ENCODE measurements around the gene C1GALT1. TPM values are rescaled to one million over a fixed set of nuclear protein-coding genes. Genes with fewer than 3 reads are reported as not detected.
"Not testable (repeated sequence)": the region's sequence is repeated elsewhere in the genome, so short reads cannot be mapped to it uniquely, and the experiment has no call there.

Gene C1GALT1
- total RNA-seq, 4 donors from 2014 or later = 26.8 to 45.9 (median 29.4) TPM

DNA sequence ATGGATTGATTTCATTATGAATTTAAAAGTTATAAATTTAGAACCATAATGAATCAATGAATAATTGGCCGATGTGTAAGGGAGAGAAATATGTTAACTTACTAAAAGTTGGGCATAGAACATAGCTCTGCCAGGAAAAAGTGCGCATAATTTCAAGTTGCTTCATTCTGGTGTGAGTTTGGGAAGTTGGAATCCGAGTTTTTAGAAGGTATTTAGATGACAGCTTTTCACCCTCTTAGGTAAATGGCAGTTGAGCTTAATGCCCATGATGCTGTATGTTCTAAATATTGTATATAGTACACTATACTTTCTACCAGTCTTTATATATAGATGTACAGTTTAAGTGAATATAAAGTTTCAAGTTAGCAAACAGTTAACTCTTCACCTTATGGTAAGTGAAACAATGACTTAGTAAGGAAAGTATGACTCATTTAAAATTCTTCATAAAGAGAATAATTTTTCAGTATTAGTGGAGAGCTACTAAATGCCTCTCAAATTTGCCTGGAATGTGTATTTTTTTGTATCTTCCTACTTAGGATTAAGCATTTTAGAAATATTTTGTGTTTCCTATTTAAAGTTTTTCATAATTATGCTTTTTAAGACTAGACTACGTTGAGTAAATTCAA is 1.6 kb downstream of the C1GALT1 start:
- 41 to 46% methylated on average over 4 of the region's 4 CpGs for WGBS, 2 donors
- DNase-seq (ENCODE audit: low spot score in 2 of 2) = no peak
- no peak overlapping the region for H3K4me3 ChIP-seq (ENCODE audit: low read depth, poor library complexity, severe bottlenecking)
- intact Hi-C loops (cut with DNase I; ENCODE audit: low total_unique reads) = no loop called here
- TF ChIP-seq, protein P1, sequence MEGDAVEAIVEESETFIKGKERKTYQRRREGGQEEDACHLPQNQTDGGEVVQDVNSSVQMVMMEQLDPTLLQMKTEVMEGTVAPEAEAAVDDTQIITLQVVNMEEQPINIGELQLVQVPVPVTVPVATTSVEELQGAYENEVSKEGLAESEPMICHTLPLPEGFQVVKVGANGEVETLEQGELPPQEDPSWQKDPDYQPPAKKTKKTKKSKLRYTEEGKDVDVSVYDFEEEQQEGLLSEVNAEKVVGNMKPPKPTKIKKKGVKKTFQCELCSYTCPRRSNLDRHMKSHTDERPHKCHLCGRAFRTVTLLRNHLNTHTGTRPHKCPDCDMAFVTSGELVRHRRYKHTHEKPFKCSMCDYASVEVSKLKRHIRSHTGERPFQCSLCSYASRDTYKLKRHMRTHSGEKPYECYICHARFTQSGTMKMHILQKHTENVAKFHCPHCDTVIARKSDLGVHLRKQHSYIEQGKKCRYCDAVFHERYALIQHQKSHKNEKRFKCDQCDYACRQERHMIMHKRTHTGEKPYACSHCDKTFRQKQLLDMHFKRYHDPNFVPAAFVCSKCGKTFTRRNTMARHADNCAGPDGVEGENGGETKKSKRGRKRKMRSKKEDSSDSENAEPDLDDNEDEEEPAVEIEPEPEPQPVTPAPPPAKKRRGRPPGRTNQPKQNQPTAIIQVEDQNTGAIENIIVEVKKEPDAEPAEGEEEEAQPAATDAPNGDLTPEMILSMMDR (IDR thresholded peaks at IDR 0.05) = no peak
- no peak for TF ChIP-seq POLR2A (IDR thresholded peaks at IDR 0.05)

DNA sequence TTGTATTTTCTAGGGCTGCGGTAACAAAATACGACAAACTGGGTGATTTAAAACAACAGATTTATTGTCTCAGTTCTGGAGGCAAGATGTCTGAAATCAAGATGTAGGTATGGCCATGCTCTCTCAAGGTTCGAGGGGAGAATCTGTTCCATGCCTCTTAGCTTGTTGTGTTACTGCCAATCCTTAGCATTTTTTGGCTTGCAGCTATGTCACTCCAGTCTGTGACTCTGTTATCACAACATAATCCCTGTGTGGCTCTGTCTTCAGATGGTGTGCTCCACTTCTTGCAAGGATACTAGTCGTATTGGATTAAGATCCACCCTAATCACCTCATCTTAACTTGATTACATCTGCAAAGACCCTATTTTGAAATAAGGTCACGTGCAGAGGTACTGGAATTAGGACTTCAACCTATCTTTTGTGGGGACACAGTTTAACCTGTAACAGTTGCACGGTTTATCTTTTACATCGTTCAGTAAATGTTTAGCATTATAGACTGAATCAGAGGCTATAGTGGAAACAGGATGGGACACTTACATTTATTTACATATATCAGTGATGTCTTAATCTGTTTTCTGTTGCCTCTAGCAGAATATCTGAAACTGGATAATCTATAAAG is 3.1 kb downstream of the C1GALT1 start:
- intact Hi-C loops (cut with DNase I; ENCODE audit: low total_unique reads) = no loop called here
- no peak for DNase-seq (ENCODE audit: low spot score in 2 of 2)
- TF ChIP-seq, protein P1 (IDR thresholded peaks at IDR 0.05) = no peak
- no peak for TF ChIP-seq POLR2A (IDR thresholded peaks at IDR 0.05)
- WGBS, 2 donors = 69 to 74% methylated on average over 7 of the region's 7 CpGs
- H3K4me3 ChIP-seq (ENCODE audit: low read depth, poor library complexity, severe bottlenecking) = no peak overlapping the region

DNA sequence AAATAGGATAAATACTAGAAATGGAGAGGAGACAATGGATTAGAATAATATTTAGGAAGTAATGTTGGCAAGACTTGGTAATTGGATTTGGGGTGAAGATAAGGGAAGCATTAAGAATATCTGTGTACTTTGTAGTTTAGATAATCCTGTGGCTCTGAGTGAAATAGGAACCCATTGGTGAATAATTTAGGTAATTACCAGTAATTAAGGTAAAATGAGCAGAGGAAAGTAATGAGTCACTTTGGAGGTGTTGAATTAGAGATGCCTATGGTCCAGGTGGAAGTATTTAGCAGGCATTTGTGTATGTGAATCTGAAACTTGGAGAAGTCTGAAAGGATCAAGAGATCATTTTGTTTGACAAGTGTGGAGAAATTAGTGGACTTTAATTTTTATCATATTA is 5.7 kb downstream of the C1GALT1 start:
- H3K4me3 ChIP-seq (ENCODE audit: low read depth, poor library complexity, severe bottlenecking) = no peak overlapping the region
- DNase-seq (ENCODE audit: low spot score in 2 of 2) = no peak
- intact Hi-C loops (cut with DNase I; ENCODE audit: low total_unique reads) = no loop called here
- TF ChIP-seq POLR2A (IDR thresholded peaks at IDR 0.05) = no peak
- TF ChIP-seq, protein P1 (IDR thresholded peaks at IDR 0.05) = no peak

DNA sequence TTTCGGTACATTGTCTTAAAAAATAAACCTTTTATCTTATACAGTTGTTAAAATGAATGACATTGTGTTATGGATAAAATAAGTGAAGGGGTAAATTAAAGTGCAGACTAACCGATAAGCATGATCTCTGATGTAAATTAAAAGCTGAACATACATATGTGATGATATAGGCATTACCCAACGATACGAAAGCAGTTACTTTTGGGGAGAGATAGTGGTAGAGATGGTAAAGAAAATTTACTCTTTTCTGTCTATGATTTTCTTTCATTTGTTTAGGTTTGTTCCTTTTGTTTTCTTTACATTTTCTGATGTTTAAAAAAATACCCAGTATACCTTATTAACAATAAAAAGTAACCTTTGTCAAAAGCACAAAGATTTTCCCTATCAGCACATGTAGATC is 6.4 kb downstream of the C1GALT1 start:
- 85 to 91% methylated on average over 4 of the region's 4 CpGs for WGBS, 2 donors
- no peak for DNase-seq (ENCODE audit: low spot score in 2 of 2)
- H3K4me3 ChIP-seq (ENCODE audit: low read depth, poor library complexity, severe bottlenecking) = no peak overlapping the region
- TF ChIP-seq, protein P1 (IDR thresholded peaks at IDR 0.05) = no peak
- no peak for TF ChIP-seq POLR2A (IDR thresholded peaks at IDR 0.05)
- intact Hi-C loops (cut with DNase I; ENCODE audit: low total_unique reads) = no loop called here

DNA sequence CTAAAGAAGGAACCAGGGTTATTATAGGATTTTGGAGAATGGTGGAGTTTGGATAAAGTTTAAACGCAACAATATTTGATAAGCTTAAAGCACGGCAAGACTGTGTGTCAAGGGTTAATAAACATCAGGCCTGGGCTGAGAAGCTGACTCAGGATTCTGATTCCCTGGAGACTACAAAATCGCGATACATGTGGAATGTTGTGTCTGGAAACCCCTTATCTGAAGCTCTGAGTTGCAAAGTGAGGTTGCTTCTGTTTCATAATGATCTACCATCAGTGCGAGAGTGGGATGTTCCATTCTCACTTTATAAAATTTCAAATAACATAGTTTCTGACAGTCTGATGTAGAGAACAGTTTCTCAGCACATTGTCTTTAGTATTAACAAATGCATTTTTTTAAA is 7.8 kb downstream of the C1GALT1 start:
- 46 to 49% methylated on average over 5 of the region's 5 CpGs for WGBS, 2 donors
- no peak for DNase-seq (ENCODE audit: low spot score in 2 of 2)
- TF ChIP-seq POLR2A (IDR thresholded peaks at IDR 0.05) = no peak
- TF ChIP-seq, protein P1 (IDR thresholded peaks at IDR 0.05) = no peak

DNA sequence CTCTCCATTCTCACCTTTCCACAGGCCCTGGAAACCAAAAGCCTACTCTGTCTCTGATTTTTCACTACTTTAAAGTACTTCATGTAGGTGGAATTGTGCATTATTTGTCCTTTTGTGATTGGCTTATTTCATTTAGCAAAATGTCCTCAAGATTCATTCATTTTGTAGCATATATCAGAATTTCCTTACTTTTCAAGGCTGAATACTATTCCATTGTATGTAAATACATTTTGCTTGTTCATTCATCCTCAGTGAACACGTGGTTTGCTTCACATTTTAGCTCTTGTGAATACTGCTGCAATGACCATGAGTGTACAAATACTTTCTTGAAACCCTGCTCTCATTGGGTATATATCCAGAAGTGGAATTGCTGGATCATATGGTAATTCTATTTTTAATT is 8.8 kb downstream of the C1GALT1 start:
- TF ChIP-seq, protein P1 (IDR thresholded peaks at IDR 0.05) = no peak
- no peak for TF ChIP-seq POLR2A (IDR thresholded peaks at IDR 0.05)

More for the DNA sequence above, 7.8 kb downstream of the C1GALT1 start:
- intact Hi-C loops (cut with DNase I; ENCODE audit: low total_unique reads) = no loop called here
- no peak overlapping the region for H3K4me3 ChIP-seq (ENCODE audit: low read depth, poor library complexity, severe bottlenecking)

DNA sequence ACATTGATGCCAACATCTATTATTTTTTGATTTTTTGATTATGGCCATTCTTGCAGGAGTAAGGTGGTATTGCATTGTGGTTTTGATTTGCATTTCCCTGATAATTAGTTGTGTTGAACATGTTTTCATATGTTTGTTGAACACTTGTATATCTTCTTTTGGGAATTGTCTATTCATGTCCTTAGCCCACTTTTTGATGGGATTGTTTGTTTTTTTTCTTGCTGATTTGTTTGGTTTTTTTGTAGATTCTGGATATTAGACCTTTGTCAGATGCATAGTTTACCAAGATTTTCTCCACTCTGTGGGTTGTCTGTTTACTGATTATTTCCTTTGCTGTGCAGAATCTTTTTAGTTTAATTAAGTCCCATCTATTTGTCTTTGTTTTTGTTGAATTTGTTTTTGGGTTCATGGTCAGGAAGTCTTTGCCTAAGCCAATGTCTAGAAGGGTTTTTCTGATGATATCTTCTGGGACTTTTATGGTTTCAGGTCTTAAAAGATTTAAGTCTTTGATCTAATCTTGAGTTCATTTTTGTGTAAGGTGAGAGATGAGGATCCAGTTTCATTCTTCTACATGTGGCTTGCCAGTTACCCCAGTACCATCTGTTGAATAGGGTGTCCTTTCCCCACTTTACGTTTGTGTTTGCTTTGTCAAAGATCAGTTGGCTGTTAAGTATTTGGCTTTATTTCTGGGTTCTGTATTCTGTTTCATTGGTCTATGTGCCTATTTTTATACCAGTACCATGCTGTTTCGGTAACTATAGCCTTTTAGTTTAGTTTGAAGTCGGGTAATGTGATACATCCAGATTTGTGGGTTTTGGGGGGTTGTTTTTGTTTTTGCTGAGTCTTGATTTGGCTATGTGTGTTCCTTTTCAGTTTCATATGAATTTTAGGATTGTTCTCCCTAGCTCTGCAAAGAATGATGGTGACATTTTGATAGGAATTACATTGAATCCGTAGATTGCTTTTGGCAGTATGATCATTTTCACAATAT is 10.7 kb downstream of the C1GALT1 start:
- DNase-seq (ENCODE audit: low spot score in 2 of 2); H3K4me3 ChIP-seq (ENCODE audit: low read depth, poor library complexity, severe bottlenecking); intact Hi-C loops (cut with DNase I; ENCODE audit: low total_unique reads): not testable (repeated sequence)
- WGBS, 2 donors = 93% methylated on average over 4 of the region's 4 CpGs

More for the DNA sequence above, 8.8 kb downstream of the C1GALT1 start:
- H3K4me3 ChIP-seq (ENCODE audit: low read depth, poor library complexity, severe bottlenecking) = no peak overlapping the region
- no peak for DNase-seq (ENCODE audit: low spot score in 2 of 2)
- intact Hi-C loops (cut with DNase I; ENCODE audit: low total_unique reads) = no loop called here
- WGBS, 2 donors = 90 to 95% methylated on average over 1 of the region's 1 CpG

Measured in lower leg skin (tissue), 4 donors.